HepG2 (cell line): ENCODE results near the gene DLG1.

Experiments
- FOXK1 ChIP-seq: sonication (generic); formaldehyde crosslinking; IDR thresholded peaks from 2 replicates; pipeline ENCODE4 v1.4.0; 2020; ENCODE audit warnings: low read depth, missing genetic modification reagents, borderline replicate concordance
- MEF2D ChIP-seq: sonication (generic); formaldehyde crosslinking; IDR thresholded peaks from 2 replicates; pipeline ENCODE4 v1.5.1; 2020; ENCODE audit warnings: mild to moderate bottlenecking, missing genetic modification reagents
- SP4 ChIP-seq: sonication (generic); formaldehyde crosslinking; IDR thresholded peaks from 2 replicates; pipeline ENCODE4 v1.8.1; 2023; ENCODE audit warnings: mild to moderate bottlenecking, missing genetic modification reagents
- TCF12 ChIP-seq, 2 experiments: fragments of 450-650 bp in 1 of 2; sonication (generic) in 1 of 2; formaldehyde crosslinking in 1 of 2; IDR thresholded peaks; 2 replicates each; pipeline versions ENCODE4 v1.6.1 to v1.8.0; 2017 to 2022; ENCODE audit warnings: antibody characterized with exemption in 1 of 2, mild to moderate bottlenecking in 1 of 2, missing genetic modification reagents in 1 of 2, moderate library complexity in 1 of 2
- ZBTB8A ChIP-seq: sonication (generic); formaldehyde crosslinking; IDR thresholded peaks from 2 replicates; pipeline ENCODE4 v1.4.0; 2020; ENCODE audit warnings: mild to moderate bottlenecking, low read depth, missing genetic modification reagents, borderline replicate concordance
- ZNF274 ChIP-seq: sonication (generic); formaldehyde crosslinking; IDR thresholded peaks from 2 replicates; pipeline ENCODE4 v1.5.1; 2020; ENCODE audit warnings: mild to moderate bottlenecking, missing genetic modification reagents
- ZNF546 ChIP-seq: sonication (generic); formaldehyde crosslinking; conservative IDR thresholded peaks from 2 replicates; pipeline ENCODE4 v1.8.1; 2023; ENCODE audit warnings: mild to moderate bottlenecking, missing genetic modification reagents

GRCh38 chr3:197225579-197225978 lies 72.8 kb downstream of the DLG1 start:
- TF ChIP-seq SP4 (CRISPR knock-in tag) (no peak), MEF2D (CRISPR knock-in tag) (no peak), FOXK1 (CRISPR knock-in tag) (no peak), ZNF546 (no peak), ZNF274 (no peak), TCF12 (IDR thresholded peaks at IDR 0.05) (no peak), TCF12 (CRISPR knock-in tag; IDR thresholded peaks at IDR 0.05) (no peak), ZBTB8A (CRISPR knock-in tag) (no peak)
